ENCODE results near the gene TXNRD3. TPM values are rescaled to one million over a fixed set of nuclear protein-coding genes. Genes with fewer than 3 reads are reported as not detected.

The TXNRD3 gene
- total and polyA plus RNA-seq, 10 donors: 3.7 to 12.9 (median 6.5) TPM

GRCh38 chr3:126672741-126673140 is 17.8 kb upstream of the TXNRD3 start:
- peaks cover 0 to 10% (median 0%) of the 10 kb centered on the region in 7 donors for H3K27me3 ChIP-seq (replicated peaks in 1 of 7)
- no peak overlapping the region for H3K27ac ChIP-seq
- H3K4me1 ChIP-seq: no peaks in the 10 kb centered on the region
- TF ChIP-seq POLR2AphosphoS5 (IDR thresholded peaks at IDR 0.05): no peak
- TF ChIP-seq POLR2A (IDR thresholded peaks at IDR 0.05): no peak
- TF ChIP-seq CTCF (IDR thresholded peaks at IDR 0.05 in 8 of 11, conservative IDR thresholded peaks at IDR 0.05 in 3 of 11): no peak
- peak; percentile 44 for DNase-seq
- peaks cover 0 to 29% (median 15%) of the 10 kb centered on the region in 8 donors for H3K9me3 ChIP-seq
- H3K4me3 ChIP-seq: no peak overlapping the region
- intact Hi-C loops (cut with DNase I; ENCODE audit: low total_unique reads): no loop called here
- 87 to 97% (median 93%) methylated on average over 5 to 6 of the region's 6 CpGs for WGBS, 5 donors
- no peaks in the 10 kb centered on the region for H3K36me3 ChIP-seq

- DNase-seq: peak; percentile 61
- 79 to 95% (median 82%) methylated on average over 7 of the region's 7 CpGs for whole genome bisulfite sequencing, 5 donors
- peaks cover 0 to 10% (median 0%) of the 10 kb centered on the region in 7 donors for H3K27me3 ChIP-seq (replicated peaks in 1 of 7)
- H3K9me3 ChIP-seq: peaks cover 0 to 29% (median 15%) of the 10 kb centered on the region in 8 donors
- H3K36me3 ChIP-seq: no peaks in the 10 kb centered on the region
- no peak overlapping the region for H3K27ac ChIP-seq
- intact Hi-C loops (cut with DNase I; ENCODE audit: low total_unique reads): no loop called here
- no peak overlapping the region for H3K4me3 ChIP-seq
- H3K4me1 ChIP-seq: no peaks in the 10 kb centered on the region
- TF ChIP-seq POLR2AphosphoS5 (IDR thresholded peaks at IDR 0.05): no peak
- TF ChIP-seq POLR2A (IDR thresholded peaks at IDR 0.05): no peak
- TF ChIP-seq CTCF (IDR thresholded peaks at IDR 0.05 in 8 of 11, conservative IDR thresholded peaks at IDR 0.05 in 3 of 11): no peak
Observed at GRCh38 chr3:126672340-126672739, 17.4 kb upstream of the TXNRD3 start.

GRCh38 chr3:126671521-126671920 is 16.6 kb upstream of the TXNRD3 start:
- H3K27me3 ChIP-seq (replicated peaks in 1 of 7): peaks cover 0 to 8% (median 0%) of the 10 kb centered on the region in 7 donors
- H3K9me3 ChIP-seq: peaks cover 0 to 29% (median 15%) of the 10 kb centered on the region in 8 donors
- WGBS, 5 donors: 28 to 48% (median 44%) methylated on average over 1 of the region's 1 CpG
- no peak for TF ChIP-seq POLR2AphosphoS5 (IDR thresholded peaks at IDR 0.05)
- no peak for TF ChIP-seq CTCF (IDR thresholded peaks at IDR 0.05 in 8 of 11, conservative IDR thresholded peaks at IDR 0.05 in 3 of 11)
- TF ChIP-seq POLR2A (IDR thresholded peaks at IDR 0.05): no peak
- no peaks in the 10 kb centered on the region for H3K4me1 ChIP-seq
- H3K36me3 ChIP-seq: no peaks in the 10 kb centered on the region
- intact Hi-C loops (cut with DNase I; ENCODE audit: low total_unique reads): no loop called here
- DNase-seq: no peak
- no peak overlapping the region for H3K27ac ChIP-seq
- no peak overlapping the region for H3K4me3 ChIP-seq

- peaks cover 0 to 18% (median 0%) of the 10 kb centered on the region in 7 donors for H3K27me3 ChIP-seq (replicated peaks in 1 of 7)
- WGBS, 5 donors: 81 to 91% (median 90%) methylated on average over 7 to 13 of the region's 13 CpGs
- no peak overlapping the region for H3K4me3 ChIP-seq
- H3K27ac ChIP-seq: no peak overlapping the region
- peak; percentile 68 for DNase-seq
- no peaks in the 10 kb centered on the region for H3K36me3 ChIP-seq
- H3K9me3 ChIP-seq: peaks cover 0 to 20% (median 5%) of the 10 kb centered on the region in 8 donors
- no peak for TF ChIP-seq POLR2AphosphoS5 (IDR thresholded peaks at IDR 0.05)
- TF ChIP-seq POLR2A (IDR thresholded peaks at IDR 0.05): no peak
- no peak for TF ChIP-seq CTCF (IDR thresholded peaks at IDR 0.05 in 8 of 11, conservative IDR thresholded peaks at IDR 0.05 in 3 of 11)
- intact Hi-C loops (cut with DNase I; ENCODE audit: low total_unique reads): no loop called here
- no peaks in the 10 kb centered on the region for H3K4me1 ChIP-seq
Observed at GRCh38 chr3:126668450-126669401, 13.8 kb upstream of the TXNRD3 start.

All from spleen (tissue), 11 donors.